MM.1S (cell line): ENCODE results near the gene HTRA3.

Experiments used
- CTCF ChIP-seq: fragments of 300-600 bp; sonication (generic); IDR thresholded peaks from 2 replicates; pipeline ENCODE4 v1.5.1; 2016; ENCODE audit warnings: antibody characterized with exemption, low read length, mixed read lengths
- EZH2 ChIP-seq: fragments of 300-600 bp; sonication (generic); optimal IDR thresholded peaks from 2 replicates; pipeline ENCODE3; 2017; ENCODE audit warnings: low read depth, mild to moderate bottlenecking, antibody characterized with exemption, low read length, mixed read lengths

- TF ChIP-seq CTCF (no peak), EZH2 (no peak)
These were observed 63.4 kb downstream of the HTRA3 start for GRCh38 chr4:8332891-8333331.
